MM.1S (cell line): ENCODE measurements around the gene CD48.

Experiments used
- EZH2 ChIP-seq: fragments of 300-600 bp; sonication (generic); optimal IDR thresholded peaks from 2 replicates; pipeline ENCODE3; 2017; ENCODE audit warnings: low read depth, mild to moderate bottlenecking, antibody characterized with exemption, low read length, mixed read lengths
- EZH2phosphoT487 ChIP-seq: fragments of 300-600 bp; sonication (generic); IDR thresholded peaks from 2 replicates; pipeline ENCODE4 v1.6.1; 2018; ENCODE audit warnings: antibody characterized with exemption, low read length
- TF ChIP-seq, protein P1 (sequence below): fragments of 300-600 bp; sonication (generic); IDR thresholded peaks from 2 replicates; pipeline ENCODE4 v1.5.1; 2016; ENCODE audit warnings: antibody characterized with exemption, low read length, mixed read lengths

DNA sequence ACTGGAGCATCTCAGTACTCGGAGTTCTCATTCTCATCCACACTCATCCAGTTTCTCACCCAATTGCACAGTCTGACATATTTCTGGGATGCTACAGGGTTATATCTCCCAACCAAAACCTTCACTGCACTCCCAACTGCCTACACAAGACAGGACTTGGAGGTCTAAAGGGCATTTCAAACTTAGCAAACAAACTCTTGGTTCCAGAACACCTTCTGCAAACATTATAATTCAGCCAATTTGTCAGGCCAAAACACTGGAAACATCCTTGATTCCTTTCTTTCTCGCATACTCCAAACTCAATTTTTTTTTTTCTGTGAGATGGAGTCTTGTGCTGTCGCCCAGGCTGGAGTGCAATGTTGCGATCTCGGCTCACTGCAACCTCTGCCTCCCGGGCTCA, 72.7 kb downstream of the CD48 start:
- TF ChIP-seq EZH2 (no peak), EZH2phosphoT487 (no peak)
- TF ChIP-seq, protein P1, sequence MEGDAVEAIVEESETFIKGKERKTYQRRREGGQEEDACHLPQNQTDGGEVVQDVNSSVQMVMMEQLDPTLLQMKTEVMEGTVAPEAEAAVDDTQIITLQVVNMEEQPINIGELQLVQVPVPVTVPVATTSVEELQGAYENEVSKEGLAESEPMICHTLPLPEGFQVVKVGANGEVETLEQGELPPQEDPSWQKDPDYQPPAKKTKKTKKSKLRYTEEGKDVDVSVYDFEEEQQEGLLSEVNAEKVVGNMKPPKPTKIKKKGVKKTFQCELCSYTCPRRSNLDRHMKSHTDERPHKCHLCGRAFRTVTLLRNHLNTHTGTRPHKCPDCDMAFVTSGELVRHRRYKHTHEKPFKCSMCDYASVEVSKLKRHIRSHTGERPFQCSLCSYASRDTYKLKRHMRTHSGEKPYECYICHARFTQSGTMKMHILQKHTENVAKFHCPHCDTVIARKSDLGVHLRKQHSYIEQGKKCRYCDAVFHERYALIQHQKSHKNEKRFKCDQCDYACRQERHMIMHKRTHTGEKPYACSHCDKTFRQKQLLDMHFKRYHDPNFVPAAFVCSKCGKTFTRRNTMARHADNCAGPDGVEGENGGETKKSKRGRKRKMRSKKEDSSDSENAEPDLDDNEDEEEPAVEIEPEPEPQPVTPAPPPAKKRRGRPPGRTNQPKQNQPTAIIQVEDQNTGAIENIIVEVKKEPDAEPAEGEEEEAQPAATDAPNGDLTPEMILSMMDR, result no peak
